ENCODE results near the gene SASH1. TPM values are rescaled to one million over a fixed set of nuclear protein-coding genes. Genes with fewer than 3 reads are reported as not detected.

The SASH1 gene
- polyA plus RNA-seq, 1 donor from 2014 or later, result 7.0 TPM

GRCh38 chr6:148431413-148431812, 88.8 kb downstream of the SASH1 start:
- Histone ChIP-seq H4K20me1 (ENCODE audit: insufficient read depth) (no peaks in the 10 kb centered on the region), H2AFZ (ENCODE audit: low read depth, low read length) (no peak overlapping the region), H3K4me3 (ENCODE audit: low read length) (no peak overlapping the region), H3K4me2 (ENCODE audit: low read length) (no peak overlapping the region), H3K9me3 (ENCODE audit: low read length) (no peaks in the 10 kb centered on the region), H3F3A (ENCODE audit: insufficient read depth, low read length, poor library complexity, severe bottlenecking) (no peaks in the 10 kb centered on the region), H3K27ac (ENCODE audit: low read length) (no peak overlapping the region), H3K36me3 (ENCODE audit: insufficient read depth, low read length) (no peaks in the 10 kb centered on the region), H3K79me2 (replicated peaks; ENCODE audit: insufficient read depth, low read length) (no peaks in the 10 kb centered on the region), H3K9ac (ENCODE audit: low read length) (no peak overlapping the region), H3K27me3 (ENCODE audit: insufficient read depth, low read depth, low read length) (no peaks in the 10 kb centered on the region), H3K9me2 (ENCODE audit: insufficient read depth, low read length) (no peaks in the 10 kb centered on the region)
- TF ChIP-seq POLR2AphosphoS5 (IDR thresholded peaks at IDR 0.05) (no peak), SMC3 (conservative IDR thresholded peaks at IDR 0.05; ENCODE audit: poor library complexity) (no peak), EP300 (conservative IDR thresholded peaks at IDR 0.05; ENCODE audit: poor library complexity, severe bottlenecking) (no peak), MXI1 (conservative IDR thresholded peaks at IDR 0.05; ENCODE audit: poor library complexity, severe bottlenecking) (no peak), TAF1 (IDR thresholded peaks at IDR 0.05; ENCODE audit: low read depth) (no peak), RAD21 (conservative IDR thresholded peaks at IDR 0.05) (no peak), REST (IDR thresholded peaks at IDR 0.05; ENCODE audit: borderline replicate concordance) (no peak), EZH2 (IDR thresholded peaks at IDR 0.05; ENCODE audit: borderline replicate concordance, insufficient read depth, low read length, poor library complexity, severe bottlenecking) (no peak)
- TF ChIP-seq, protein P1, sequence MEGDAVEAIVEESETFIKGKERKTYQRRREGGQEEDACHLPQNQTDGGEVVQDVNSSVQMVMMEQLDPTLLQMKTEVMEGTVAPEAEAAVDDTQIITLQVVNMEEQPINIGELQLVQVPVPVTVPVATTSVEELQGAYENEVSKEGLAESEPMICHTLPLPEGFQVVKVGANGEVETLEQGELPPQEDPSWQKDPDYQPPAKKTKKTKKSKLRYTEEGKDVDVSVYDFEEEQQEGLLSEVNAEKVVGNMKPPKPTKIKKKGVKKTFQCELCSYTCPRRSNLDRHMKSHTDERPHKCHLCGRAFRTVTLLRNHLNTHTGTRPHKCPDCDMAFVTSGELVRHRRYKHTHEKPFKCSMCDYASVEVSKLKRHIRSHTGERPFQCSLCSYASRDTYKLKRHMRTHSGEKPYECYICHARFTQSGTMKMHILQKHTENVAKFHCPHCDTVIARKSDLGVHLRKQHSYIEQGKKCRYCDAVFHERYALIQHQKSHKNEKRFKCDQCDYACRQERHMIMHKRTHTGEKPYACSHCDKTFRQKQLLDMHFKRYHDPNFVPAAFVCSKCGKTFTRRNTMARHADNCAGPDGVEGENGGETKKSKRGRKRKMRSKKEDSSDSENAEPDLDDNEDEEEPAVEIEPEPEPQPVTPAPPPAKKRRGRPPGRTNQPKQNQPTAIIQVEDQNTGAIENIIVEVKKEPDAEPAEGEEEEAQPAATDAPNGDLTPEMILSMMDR (IDR thresholded peaks at IDR 0.05; ENCODE audit: poor library complexity, severe bottlenecking), result no peak

- H3K4me3 ChIP-seq (ENCODE audit: low read length), result no peak overlapping the region
- no peaks in the 10 kb centered on the region for H3K79me2 ChIP-seq (replicated peaks; ENCODE audit: insufficient read depth, low read length)
- no peaks in the 10 kb centered on the region for H4K20me1 ChIP-seq (ENCODE audit: insufficient read depth)
- H3K9me2 ChIP-seq (ENCODE audit: insufficient read depth, low read length), result no peaks in the 10 kb centered on the region
- H3K9me3 ChIP-seq (ENCODE audit: low read length), result no peaks in the 10 kb centered on the region
- no peaks in the 10 kb centered on the region for H3K36me3 ChIP-seq (ENCODE audit: insufficient read depth, low read length)
- H3F3A ChIP-seq (ENCODE audit: insufficient read depth, low read length, poor library complexity, severe bottlenecking), result no peaks in the 10 kb centered on the region
- no peak overlapping the region for H3K4me2 ChIP-seq (ENCODE audit: low read length)
- no peak overlapping the region for H3K27ac ChIP-seq (ENCODE audit: low read length)
- TF ChIP-seq EP300 (conservative IDR thresholded peaks at IDR 0.05; ENCODE audit: poor library complexity, severe bottlenecking) (no peak), SMC3 (conservative IDR thresholded peaks at IDR 0.05; ENCODE audit: poor library complexity) (no peak)
- H3K9ac ChIP-seq (ENCODE audit: low read length), result no peak overlapping the region
- H2AFZ ChIP-seq (ENCODE audit: low read depth, low read length), result no peak overlapping the region
- no peaks in the 10 kb centered on the region for H3K27me3 ChIP-seq (ENCODE audit: insufficient read depth, low read depth, low read length)
Observed at GRCh38 chr6:148431840-148432239, 89.2 kb downstream of the SASH1 start.

Data from neural cell (in vitro differentiated cells).